Activated CD8-positive, alpha-beta memory T cell treated with anti-CD3 and anti-CD28 coated beads for 24 hours (primary cell): ENCODE results near the gene KCNA1.

Experiments used
- DNase-seq: peaks from one replicate; pipeline ENCODE4 v3.0.0-alpha.2; 2020

KCNA1 gene

GRCh38 chr12:4914720-4915119 lies 5.0 kb downstream of the KCNA1 start:
- DNase-seq, result no peak

GRCh38 chr12:4915752-4916151 lies 6.0 kb downstream of the KCNA1 start:
- DNase-seq, result no peak

- no peak for DNase-seq
Observed at GRCh38 chr12:4918950-4919660, 9.4 kb downstream of the KCNA1 start.

GRCh38 chr12:4932576-4932975 lies 22.9 kb downstream of the KCNA1 start:
- no peak for DNase-seq

- DNase-seq, result no peak
Observed at GRCh38 chr12:4933411-4933810, 23.7 kb downstream of the KCNA1 start.

- no peak for DNase-seq
Observed at GRCh38 chr12:4934407-4935035, 24.8 kb downstream of the KCNA1 start.

GRCh38 chr12:4938900-4939299 lies 29.2 kb downstream of the KCNA1 start:
- no peak for DNase-seq

GRCh38 chr12:4939418-4940023 lies 29.8 kb downstream of the KCNA1 start:
- DNase-seq, result no peak

GRCh38 chr12:4943067-4943937 lies 33.6 kb downstream of the KCNA1 start:
- no peak for DNase-seq

- DNase-seq, result no peak
Observed at GRCh38 chr12:4943938-4944284, 34.2 kb downstream of the KCNA1 start.

GRCh38 chr12:4947253-4947652 lies 37.5 kb downstream of the KCNA1 start:
- no peak for DNase-seq

- no peak for DNase-seq
Observed at GRCh38 chr12:4951083-4951482, 41.4 kb downstream of the KCNA1 start.

GRCh38 chr12:4951601-4952000 lies 41.9 kb downstream of the KCNA1 start:
- DNase-seq, result no peak

GRCh38 chr12:4954621-4955354 lies 45.1 kb downstream of the KCNA1 start:
- DNase-seq, result no peak

GRCh38 chr12:4956054-4956453 lies 46.3 kb downstream of the KCNA1 start:
- no peak for DNase-seq

GRCh38 chr12:4956968-4957367 lies 47.3 kb downstream of the KCNA1 start:
- no peak for DNase-seq

- no peak for DNase-seq
Observed at GRCh38 chr12:4957761-4958160, 48.1 kb downstream of the KCNA1 start.

- DNase-seq, result no peak
Observed at GRCh38 chr12:4958697-4959375, 49.1 kb downstream of the KCNA1 start.

- DNase-seq, result no peak
Observed at GRCh38 chr12:4959381-4959780, 49.7 kb downstream of the KCNA1 start.

GRCh38 chr12:4960030-4960429 lies 50.3 kb downstream of the KCNA1 start:
- no peak for DNase-seq

- no peak for DNase-seq
Observed at GRCh38 chr12:4960547-4960946, 50.8 kb downstream of the KCNA1 start.

GRCh38 chr12:4961311-4961710 lies 51.6 kb downstream of the KCNA1 start:
- DNase-seq, result no peak
